HG02798 (cell line): ENCODE results near the gene MAN1C1.

Source experiments
- ATAC-seq: cut with Tn5 transposase; IDR thresholded peaks from one replicate; pipeline ENCODE4 v1.9.1; 2021; ENCODE audit warnings: mild to moderate bottlenecking; ENCODE audit not compliant: unreplicated experiment, poor library complexity

MAN1C1 gene

GRCh38 chr1:25706146-25707089, 89.8 kb downstream of the MAN1C1 start:
- ATAC-seq: no peak

- no peak for ATAC-seq
Observed at GRCh38 chr1:25707280-25708016, 90.9 kb downstream of the MAN1C1 start.

- ATAC-seq: no peak
Observed at GRCh38 chr1:25710583-25711347, 94.2 kb downstream of the MAN1C1 start.

- no peak for ATAC-seq
Observed at GRCh38 chr1:25711555-25712298, 95.1 kb downstream of the MAN1C1 start.

- no peak for ATAC-seq
Observed at GRCh38 chr1:25712299-25712970, 95.8 kb downstream of the MAN1C1 start.

DNA sequence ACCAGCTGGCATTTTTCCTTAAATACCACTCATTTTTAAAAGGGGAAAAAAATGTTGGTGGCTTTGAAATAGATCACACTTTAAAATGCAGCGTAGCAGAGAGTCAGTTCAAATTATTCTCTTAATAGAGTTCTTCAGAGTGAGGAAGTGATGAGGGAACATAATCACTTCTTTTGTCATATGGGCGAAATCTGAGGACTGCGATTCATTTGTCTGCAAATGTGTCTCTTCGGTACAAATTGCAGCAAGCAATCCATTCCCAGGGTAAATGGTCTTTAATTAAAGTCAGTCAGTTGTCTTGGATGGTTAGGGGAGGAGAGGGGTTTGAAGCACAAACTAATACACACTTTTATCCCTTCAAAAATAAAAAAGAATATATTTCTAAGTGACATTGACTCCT, 97.4 kb downstream of the MAN1C1 start:
- ATAC-seq: no peak

- ATAC-seq: no peak
Observed at GRCh38 chr1:25714372-25714931, 97.9 kb downstream of the MAN1C1 start.

DNA sequence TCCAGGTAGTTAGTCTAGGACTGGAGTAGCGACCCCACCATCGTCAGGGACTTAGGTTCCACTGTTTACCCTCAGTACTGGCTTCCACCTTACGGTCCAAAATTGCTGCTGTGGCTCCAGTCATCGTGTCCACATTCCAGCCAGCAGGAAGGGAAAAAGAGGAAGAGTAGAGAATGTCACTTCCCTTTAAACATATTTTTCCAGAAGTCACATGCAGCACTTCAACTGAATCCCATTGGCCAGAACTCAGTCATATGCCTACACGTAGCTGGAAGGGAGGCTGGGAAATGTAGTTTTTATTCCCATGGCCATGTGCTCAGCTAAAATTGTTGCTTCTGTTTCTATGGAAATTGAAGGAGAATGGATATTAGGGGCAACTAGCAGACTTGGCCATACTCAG, 99.3 kb downstream of the MAN1C1 start:
- ATAC-seq: no peak

DNA sequence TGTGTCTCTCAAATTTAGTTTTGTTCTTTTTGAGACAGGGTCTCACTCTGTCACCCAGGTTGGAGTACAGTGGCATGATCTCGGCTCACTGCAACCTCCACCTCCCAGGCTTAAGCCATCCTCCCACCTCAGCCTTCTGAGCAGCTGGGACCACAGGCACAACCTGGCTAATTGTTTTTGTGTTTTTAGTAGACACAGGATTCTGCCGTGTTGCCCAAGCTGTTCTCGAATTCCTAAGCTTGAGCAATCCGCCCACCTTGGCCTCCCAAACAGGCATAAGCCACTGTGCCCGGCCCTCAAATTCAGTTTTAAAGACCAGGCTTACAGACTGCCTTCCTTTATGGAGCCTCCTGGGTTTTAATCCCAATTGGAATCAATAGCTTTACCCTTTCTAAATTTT, 99.7 kb downstream of the MAN1C1 start:
- no peak for ATAC-seq

- no peak for ATAC-seq
Observed at GRCh38 chr1:25718732-25719131, 102.1 kb downstream of the MAN1C1 start.

DNA sequence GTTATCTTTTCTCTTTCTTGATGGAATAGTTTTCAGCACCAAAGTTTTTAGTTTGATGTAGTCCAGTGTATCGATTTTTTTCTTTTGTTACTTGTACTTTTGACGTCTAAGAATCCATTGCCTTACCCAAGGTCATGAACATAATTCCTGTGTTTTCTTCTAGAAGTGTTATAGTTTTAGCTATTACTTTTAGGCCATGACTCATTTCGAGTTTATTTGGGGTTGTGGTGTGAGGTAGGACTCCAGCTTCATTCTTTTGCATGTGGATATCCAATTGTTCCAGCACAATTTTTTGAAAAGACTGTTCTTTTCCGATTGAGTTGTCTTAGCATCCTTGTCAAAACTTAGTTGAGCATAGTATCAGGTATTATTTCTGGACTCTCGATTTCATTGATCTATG, 104.0 kb downstream of the MAN1C1 start:
- ATAC-seq: no peak

- ATAC-seq: no peak
Observed at GRCh38 chr1:25723250-25723880, 106.8 kb downstream of the MAN1C1 start.

GRCh38 chr1:25724201-25724600, 107.6 kb downstream of the MAN1C1 start:
- ATAC-seq: no peak

- no peak for ATAC-seq
Observed at GRCh38 chr1:25724966-25725365, 108.4 kb downstream of the MAN1C1 start.

GRCh38 chr1:25725482-25725881, 108.9 kb downstream of the MAN1C1 start:
- no peak for ATAC-seq

GRCh38 chr1:25727088-25727487, 110.5 kb downstream of the MAN1C1 start:
- no peak for ATAC-seq

GRCh38 chr1:25727635-25728286, 111.2 kb downstream of the MAN1C1 start:
- no peak for ATAC-seq

DNA sequence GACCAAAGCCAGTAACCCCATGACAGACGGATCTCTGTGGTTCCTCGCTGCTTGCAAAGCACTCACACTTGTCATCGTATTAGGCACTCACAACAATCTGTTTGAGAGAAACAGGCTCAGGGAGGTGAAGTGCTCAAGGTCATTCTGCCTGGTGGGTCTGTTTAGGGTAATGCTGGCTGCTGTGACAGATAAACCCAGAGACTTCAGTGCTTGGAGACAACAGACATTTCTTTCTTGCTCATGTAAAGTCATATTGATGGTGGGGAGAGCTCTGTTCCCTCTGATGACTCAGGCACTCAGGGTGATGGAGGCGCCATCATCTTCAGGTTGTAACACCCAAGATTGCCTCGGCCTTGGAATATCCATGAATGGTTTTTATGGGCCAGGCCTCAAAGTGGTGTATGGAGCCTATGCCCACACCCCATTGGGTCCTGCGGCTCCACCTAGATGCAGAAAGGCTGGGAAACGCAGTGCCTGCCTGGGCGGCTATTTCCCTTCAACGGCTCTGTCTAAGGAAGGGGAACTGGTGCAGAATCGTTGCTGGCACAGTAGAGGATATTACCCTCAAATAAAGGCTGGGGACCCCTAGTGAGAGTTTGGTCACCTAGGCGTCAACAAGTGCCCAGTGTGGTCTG, 111.8 kb downstream of the MAN1C1 start:
- no peak for ATAC-seq
